ENCODE measurements around the gene KHDRBS2.

DNA sequence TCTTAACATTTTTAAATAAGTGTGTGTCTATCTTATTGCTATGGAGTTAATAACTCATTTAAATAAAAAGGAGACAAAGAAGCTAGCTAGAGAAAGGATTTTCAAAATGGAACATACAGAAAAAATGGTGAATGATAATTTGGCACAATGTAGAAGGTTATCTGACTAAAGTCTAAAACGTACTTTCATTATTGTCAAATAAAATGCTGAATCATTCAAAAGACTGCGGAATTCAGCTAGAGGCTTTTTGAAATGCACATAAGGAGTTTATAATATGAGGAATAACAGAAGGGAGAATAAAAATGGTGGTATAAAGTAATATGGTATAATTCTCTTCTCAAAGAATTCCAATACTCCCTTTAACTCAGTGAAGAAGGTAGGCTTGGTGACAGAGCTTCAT, 597.9 kb downstream of the KHDRBS2 start:
- TF ChIP-seq, protein P1, sequence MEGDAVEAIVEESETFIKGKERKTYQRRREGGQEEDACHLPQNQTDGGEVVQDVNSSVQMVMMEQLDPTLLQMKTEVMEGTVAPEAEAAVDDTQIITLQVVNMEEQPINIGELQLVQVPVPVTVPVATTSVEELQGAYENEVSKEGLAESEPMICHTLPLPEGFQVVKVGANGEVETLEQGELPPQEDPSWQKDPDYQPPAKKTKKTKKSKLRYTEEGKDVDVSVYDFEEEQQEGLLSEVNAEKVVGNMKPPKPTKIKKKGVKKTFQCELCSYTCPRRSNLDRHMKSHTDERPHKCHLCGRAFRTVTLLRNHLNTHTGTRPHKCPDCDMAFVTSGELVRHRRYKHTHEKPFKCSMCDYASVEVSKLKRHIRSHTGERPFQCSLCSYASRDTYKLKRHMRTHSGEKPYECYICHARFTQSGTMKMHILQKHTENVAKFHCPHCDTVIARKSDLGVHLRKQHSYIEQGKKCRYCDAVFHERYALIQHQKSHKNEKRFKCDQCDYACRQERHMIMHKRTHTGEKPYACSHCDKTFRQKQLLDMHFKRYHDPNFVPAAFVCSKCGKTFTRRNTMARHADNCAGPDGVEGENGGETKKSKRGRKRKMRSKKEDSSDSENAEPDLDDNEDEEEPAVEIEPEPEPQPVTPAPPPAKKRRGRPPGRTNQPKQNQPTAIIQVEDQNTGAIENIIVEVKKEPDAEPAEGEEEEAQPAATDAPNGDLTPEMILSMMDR (IDR thresholded peaks at IDR 0.05) = no peak
- TF ChIP-seq POLR2AphosphoS5 (IDR thresholded peaks at IDR 0.05; ENCODE audit: insufficient read depth in 1 of 2, low read depth in 1 of 2) = no peak
- TF ChIP-seq POLR2A (IDR thresholded peaks at IDR 0.05) = no peak
